B cell (primary cell): ENCODE data around the gene RNF217.

Source experiments
- EZH2 ChIP-seq: IDR thresholded peaks from 2 replicates; pipeline ENCODE4 v1.6.1; 2012; ENCODE audit warnings: borderline replicate concordance, low read depth, mild to moderate bottlenecking, moderate library complexity, low read length; ENCODE audit not compliant: insufficient read depth, poor library complexity, severe bottlenecking
- TF ChIP-seq, protein P1 (sequence below): fragments of 200-600 bp; IDR thresholded peaks from one replicate; pipeline ENCODE4 v1.8.0; 2022; ENCODE audit warnings: antibody characterized with exemption, mild to moderate bottlenecking

DNA sequence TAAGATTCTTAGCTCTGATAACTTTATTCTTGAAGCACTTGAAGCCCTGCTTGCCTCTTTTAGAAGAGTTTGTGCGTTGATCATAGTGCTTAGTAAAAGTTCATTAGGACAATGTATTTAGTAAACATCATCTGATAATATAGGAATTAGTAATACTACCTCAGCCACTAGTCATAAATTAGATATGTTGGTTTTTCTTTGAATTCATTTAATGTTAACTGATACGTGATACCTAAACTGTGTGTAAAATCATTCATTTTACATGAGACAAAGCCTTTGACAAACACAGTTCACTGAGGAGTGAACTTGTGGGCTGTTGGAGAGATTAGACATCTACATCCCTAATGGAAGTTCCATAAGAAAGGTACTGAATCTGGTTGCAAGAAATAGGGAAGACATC, 91.6 kb downstream of the RNF217 start:
- no peak for TF ChIP-seq EZH2
- TF ChIP-seq, protein P1, sequence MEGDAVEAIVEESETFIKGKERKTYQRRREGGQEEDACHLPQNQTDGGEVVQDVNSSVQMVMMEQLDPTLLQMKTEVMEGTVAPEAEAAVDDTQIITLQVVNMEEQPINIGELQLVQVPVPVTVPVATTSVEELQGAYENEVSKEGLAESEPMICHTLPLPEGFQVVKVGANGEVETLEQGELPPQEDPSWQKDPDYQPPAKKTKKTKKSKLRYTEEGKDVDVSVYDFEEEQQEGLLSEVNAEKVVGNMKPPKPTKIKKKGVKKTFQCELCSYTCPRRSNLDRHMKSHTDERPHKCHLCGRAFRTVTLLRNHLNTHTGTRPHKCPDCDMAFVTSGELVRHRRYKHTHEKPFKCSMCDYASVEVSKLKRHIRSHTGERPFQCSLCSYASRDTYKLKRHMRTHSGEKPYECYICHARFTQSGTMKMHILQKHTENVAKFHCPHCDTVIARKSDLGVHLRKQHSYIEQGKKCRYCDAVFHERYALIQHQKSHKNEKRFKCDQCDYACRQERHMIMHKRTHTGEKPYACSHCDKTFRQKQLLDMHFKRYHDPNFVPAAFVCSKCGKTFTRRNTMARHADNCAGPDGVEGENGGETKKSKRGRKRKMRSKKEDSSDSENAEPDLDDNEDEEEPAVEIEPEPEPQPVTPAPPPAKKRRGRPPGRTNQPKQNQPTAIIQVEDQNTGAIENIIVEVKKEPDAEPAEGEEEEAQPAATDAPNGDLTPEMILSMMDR, result no peak
